ENCODE measurements around the gene EPS8L1. TPM values are rescaled to one million over a fixed set of nuclear protein-coding genes. Genes with fewer than 3 reads are reported as not detected.

EPS8L1 gene
- total RNA-seq, 2 experiments from 2014 or later, result 2.2 to 2.3 TPM

GRCh38 chr19:55132453-55133129, 56.9 kb downstream of the EPS8L1 start:
- Mint-ChIP-seq H3K4me1 (no peaks in the 10 kb centered on the region), H3K36me3 (ENCODE audit: low read depth) (no peaks in the 10 kb centered on the region), H3K27ac (no peak overlapping the region), H3K4me3 (no peak overlapping the region), H3K9me3 (ENCODE audit: low read depth) (no peaks in the 10 kb centered on the region), H3K27me3 (peaks cover 20% of the 10 kb centered on the region)
- ATAC-seq (no peak), DNase-seq (no peak)
- intact Hi-C loops (cut with DNase I, micrococcal nuclease), result loop anchor here in 1 of 2 experiments (5.0 kb wide), 1 partner anchor 250 kb away; no protein-coding TSS in a partner anchor
- POLR2A ChIA-PET, result no interaction called here
- CTCF ChIA-PET, result interaction anchor here (0.7 to 1.5 kb wide), 5 partner anchors 9 to 197 kb away, joined by 3 to 6 read pairs (median 3); no protein-coding TSS in a partner anchor

GRCh38 chr19:55133639-55134444, 58.2 kb downstream of the EPS8L1 start:
- H3K4me3 Mint-ChIP-seq, result no peak overlapping the region
- peaks cover 21% of the 10 kb centered on the region for H3K27me3 Mint-ChIP-seq
- no peaks in the 10 kb centered on the region for H3K9me3 Mint-ChIP-seq (ENCODE audit: low read depth)
- no peaks in the 10 kb centered on the region for H3K36me3 Mint-ChIP-seq (ENCODE audit: low read depth)
- no peak overlapping the region for H3K27ac Mint-ChIP-seq
- ATAC-seq (no peak), DNase-seq (no peak)
- ChIA-PET CTCF (interaction anchor here (1.3 to 1.5 kb wide), 2 partner anchors 9 to 158 kb away, joined by 3 read pairs; no protein-coding TSS in a partner anchor), POLR2A (no interaction called here)
- intact Hi-C loops (cut with DNase I, micrococcal nuclease), result loop anchor here in 1 of 2 experiments (5.0 kb wide), 1 partner anchor 252 kb away; no protein-coding TSS in a partner anchor
- no peaks in the 10 kb centered on the region for H3K4me1 Mint-ChIP-seq

GRCh38 chr19:55134736-55135135, 59.1 kb downstream of the EPS8L1 start:
- H3K27me3 Mint-ChIP-seq, result peaks cover 24% of the 10 kb centered on the region
- CTCF ChIA-PET, result interaction anchor here (0.8 to 1.3 kb wide), 2 partner anchors 8 to 13 kb away, joined by 3 read pairs; no protein-coding TSS in a partner anchor
- no peak overlapping the region for H3K27ac Mint-ChIP-seq
- POLR2A ChIA-PET, result no interaction called here
- H3K4me1 Mint-ChIP-seq, result no peaks in the 10 kb centered on the region
- H3K9me3 Mint-ChIP-seq (ENCODE audit: low read depth), result no peaks in the 10 kb centered on the region
- no peak overlapping the region for H3K4me3 Mint-ChIP-seq
- ATAC-seq (no peak), DNase-seq (no peak)
- no peaks in the 10 kb centered on the region for H3K36me3 Mint-ChIP-seq (ENCODE audit: low read depth)
- intact Hi-C loops (cut with DNase I, micrococcal nuclease), result loop anchor here in 1 of 2 experiments (5.0 kb wide), 1 partner anchor 252 kb away; no protein-coding TSS in a partner anchor

- Mint-ChIP-seq H3K36me3 (ENCODE audit: low read depth) (no peaks in the 10 kb centered on the region), H3K27me3 (peaks cover 21% of the 10 kb centered on the region), H3K9me3 (ENCODE audit: low read depth) (no peaks in the 10 kb centered on the region), H3K27ac (no peak overlapping the region), H3K4me1 (no peaks in the 10 kb centered on the region), H3K4me3 (no peak overlapping the region)
- ChIA-PET CTCF (interaction anchor here (0.6 to 1.0 kb wide), 5 partner anchors 12 to 924 kb away, joined by 3 read pairs; no protein-coding TSS in a partner anchor), POLR2A (interaction anchor here (0.5 to 0.6 kb wide), 2 partner anchors 35 to 62 kb away, joined by 3 read pairs; no protein-coding TSS in a partner anchor)
- intact Hi-C loops (cut with DNase I, micrococcal nuclease), result no loop called here
- DNase-seq (no peak), ATAC-seq (no peak)
These were observed 60.9 kb downstream of the EPS8L1 start for GRCh38 chr19:55136399-55137102.

Small RNA genes within 50 kb of the gene (microRNA-seq; reads per million reads assigned to microRNA genes)
- not detected for gene MIR7975 (ENCODE audit: borderline replicate concordance)

Other genes starting within 250 kb of the EPS8L1 start
- gene KIR2DS4, start 243.2 kb upstream of the EPS8L1 start, total RNA-seq, result under 1 TPM; 0.11 to 0.14 TPM
- gene KIR3DL2, start 225.4 kb upstream of the EPS8L1 start, total RNA-seq, result 1 to 10 TPM; 1.3 to 1.4 TPM
- not detected for gene FCAR, start 201.6 kb upstream of the EPS8L1 start, total RNA-seq
- not detected for gene NCR1, start 169.7 kb upstream of the EPS8L1 start, total RNA-seq
- not detected for gene NLRP7, start 128.3 kb upstream of the EPS8L1 start, total RNA-seq
- gene NLRP2, start 109.5 kb upstream of the EPS8L1 start, total RNA-seq, result 1 to 10 TPM; 7.1 to 8.8 TPM
- gene GP6, start 37.6 kb upstream of the EPS8L1 start, total RNA-seq, result under 1 TPM in 1 of 2 experiments, not detected in 1; 0.09 TPM
- 10 to 100 TPM; 11.9 to 12.8 TPM for gene RDH13, start 12.7 kb upstream of the EPS8L1 start, total RNA-seq
- gene PPP1R12C, start 41.8 kb downstream of the EPS8L1 start, total RNA-seq, result 10 to 100 TPM; 66.1 to 69.8 TPM
- under 1 TPM; 0.47 to 0.50 TPM for gene TNNT1, start 73.3 kb downstream of the EPS8L1 start, total RNA-seq
- gene TNNI3, start 81.9 kb downstream of the EPS8L1 start, total RNA-seq, result under 1 TPM in 1 of 2 experiments, not detected in 1; 0.32 TPM
- gene DNAAF3, start 90.7 kb downstream of the EPS8L1 start, total RNA-seq, result under 1 TPM; 0.53 to 0.72 TPM
- under 1 TPM in 1 of 2 experiments, not detected in 1; 0.37 TPM for gene SYT5, start 104.4 kb downstream of the EPS8L1 start, total RNA-seq
- gene PTPRH, start 133.6 kb downstream of the EPS8L1 start, total RNA-seq, result not detected
- gene TMEM86B, start 152.9 kb downstream of the EPS8L1 start, total RNA-seq, result 1 to 10 TPM; 4.9 to 9.0 TPM
- gene PPP6R1, start 183.1 kb downstream of the EPS8L1 start, total RNA-seq, result 100 to 1,000 TPM; 177 to 201 TPM
- gene HSPBP1, start 204.2 kb downstream of the EPS8L1 start, total RNA-seq, result 10 to 100 TPM; 41.1 to 45.2 TPM
- gene BRSK1, start 208.1 kb downstream of the EPS8L1 start, total RNA-seq, result 1 to 10 TPM; 4.1 to 4.5 TPM
- gene TMEM150B, start 249.5 kb downstream of the EPS8L1 start, total RNA-seq, result not detected